Measurements from ENCODE around the gene CIRBP.
"Not testable (repeated sequence)": the region's sequence is repeated elsewhere in the genome, so short reads cannot be mapped to it uniquely, and the experiment has no call there.

CIRBP gene

DNA sequence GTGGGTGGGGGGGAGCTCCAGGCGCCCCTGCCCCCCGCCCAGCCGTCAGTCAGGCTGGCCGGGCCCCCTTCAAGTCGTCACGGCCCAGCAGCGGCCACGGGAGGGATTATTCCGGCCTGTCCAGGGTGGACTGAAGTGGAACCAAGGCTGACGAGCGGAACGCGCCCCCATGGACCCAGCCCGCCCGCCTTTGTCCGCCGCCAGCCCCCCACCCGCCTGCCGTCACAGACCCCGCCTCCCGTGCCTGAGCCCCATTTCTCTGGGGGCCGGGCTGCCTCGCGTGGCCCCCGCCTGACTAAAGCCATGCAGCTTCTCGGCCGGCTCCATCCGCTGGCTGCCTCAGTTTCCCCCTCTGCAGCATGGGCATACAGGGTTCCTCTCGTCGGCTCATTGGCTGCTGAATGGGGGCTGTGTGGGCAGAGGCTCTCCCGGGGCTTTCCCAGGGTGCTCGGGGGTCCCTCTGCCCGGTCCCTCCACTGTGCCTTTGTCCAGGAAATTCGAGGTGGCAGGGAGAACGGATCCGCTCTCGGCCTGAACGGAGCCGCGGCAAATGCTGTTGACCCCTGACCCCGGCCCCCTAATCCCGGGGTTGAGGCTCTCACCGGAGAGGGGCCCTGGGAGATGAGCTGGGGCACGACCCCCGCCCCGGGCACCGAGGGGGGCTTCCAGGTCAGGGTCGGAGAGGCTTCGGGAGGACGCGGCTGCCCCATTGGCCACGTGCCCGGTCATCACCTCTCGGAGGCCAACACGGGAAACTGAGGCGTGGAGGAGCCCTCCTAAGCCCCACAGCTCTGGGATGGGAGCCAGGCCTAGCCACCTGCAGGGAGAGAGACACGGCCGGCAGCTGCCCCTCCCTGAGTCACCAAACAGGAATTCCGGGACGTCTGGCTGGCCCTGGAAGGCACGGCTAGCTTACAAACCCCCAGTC is 43.9 kb downstream of the CIRBP start:
- DNase-seq (ENCODE audit: low spot score) = peak; percentile 65

DNA sequence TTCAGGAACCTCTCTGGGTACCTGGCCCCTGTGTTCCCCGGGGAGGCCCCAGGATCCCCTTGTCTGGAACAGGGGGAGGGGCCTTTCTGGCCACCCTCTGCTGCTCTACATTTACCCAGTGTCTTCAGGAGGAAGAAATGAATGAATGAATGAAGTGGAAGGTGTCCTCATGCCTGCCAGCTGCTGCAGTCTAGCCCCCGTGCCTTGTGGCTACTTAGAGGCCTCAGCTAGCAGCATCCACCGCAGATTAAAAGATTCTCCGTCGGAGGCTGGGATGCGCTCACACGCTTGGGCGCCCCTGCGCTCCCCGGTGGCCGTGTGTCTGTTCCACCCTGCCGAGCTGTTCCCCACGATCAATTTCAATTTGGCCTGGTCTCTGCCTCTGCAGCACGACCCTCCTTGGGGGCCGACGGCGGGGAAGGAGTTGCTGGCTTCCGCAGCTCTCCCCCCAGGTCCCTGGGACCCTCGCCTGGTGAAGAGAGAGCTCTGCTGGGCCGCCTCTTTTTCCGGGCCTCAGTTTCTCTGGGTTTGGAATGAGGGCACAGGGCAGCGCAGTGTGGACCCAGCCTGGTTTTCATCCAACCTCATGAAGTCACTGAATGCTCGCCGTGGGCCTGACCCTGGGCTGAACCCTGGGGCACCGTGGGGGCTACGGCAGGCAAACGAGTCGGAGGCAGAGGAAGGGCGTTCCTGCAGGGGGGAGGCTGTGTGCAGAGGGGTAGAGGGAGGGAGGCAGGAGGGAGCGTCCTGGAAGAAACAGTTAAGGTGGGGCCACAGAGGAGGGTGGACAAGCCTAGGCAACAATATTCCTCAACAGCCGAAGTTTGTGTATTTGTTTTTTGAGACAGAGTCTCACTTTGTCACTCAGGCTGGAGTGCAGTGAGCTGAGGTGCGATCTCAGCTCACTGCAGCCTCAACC is 44.8 kb downstream of the CIRBP start:
- DNase-seq (ENCODE audit: low spot score) = no peak

DNA sequence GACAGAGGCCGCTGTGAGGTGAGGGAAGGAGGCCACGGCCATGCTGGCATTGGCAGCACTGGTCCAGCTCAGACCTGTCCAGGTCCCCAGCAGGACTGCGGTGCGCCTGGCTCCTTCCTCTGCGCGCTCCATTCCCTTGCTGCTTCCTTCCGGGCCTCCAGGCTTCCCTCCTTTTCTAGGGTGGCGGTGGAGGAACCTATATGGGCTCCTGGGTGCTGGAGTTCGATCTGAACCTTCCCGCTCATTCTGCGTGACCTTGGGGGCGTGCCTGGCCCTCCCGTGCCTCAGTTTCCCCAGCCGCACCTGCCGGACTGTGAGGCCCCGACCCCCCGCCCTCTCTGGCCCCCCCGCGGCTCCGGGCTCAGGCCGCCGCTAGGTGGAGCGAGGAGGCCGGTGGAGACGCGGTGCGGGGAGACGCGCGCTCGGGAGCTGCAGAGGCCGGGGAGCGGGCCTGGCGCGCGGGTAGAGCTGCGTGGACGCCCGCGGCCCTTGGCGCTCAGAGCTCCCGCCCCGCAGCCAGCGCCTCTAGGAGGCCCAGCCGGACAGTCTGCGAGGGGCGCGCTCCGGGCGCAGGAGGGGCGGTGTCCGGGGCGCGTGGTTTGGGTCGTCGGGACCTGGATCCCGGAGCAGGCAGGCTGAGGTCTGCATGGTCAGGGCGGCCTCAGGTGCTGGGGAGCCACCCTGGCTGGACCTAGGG is 46.5 kb downstream of the CIRBP start:
- no peak for DNase-seq (ENCODE audit: low spot score)

DNA sequence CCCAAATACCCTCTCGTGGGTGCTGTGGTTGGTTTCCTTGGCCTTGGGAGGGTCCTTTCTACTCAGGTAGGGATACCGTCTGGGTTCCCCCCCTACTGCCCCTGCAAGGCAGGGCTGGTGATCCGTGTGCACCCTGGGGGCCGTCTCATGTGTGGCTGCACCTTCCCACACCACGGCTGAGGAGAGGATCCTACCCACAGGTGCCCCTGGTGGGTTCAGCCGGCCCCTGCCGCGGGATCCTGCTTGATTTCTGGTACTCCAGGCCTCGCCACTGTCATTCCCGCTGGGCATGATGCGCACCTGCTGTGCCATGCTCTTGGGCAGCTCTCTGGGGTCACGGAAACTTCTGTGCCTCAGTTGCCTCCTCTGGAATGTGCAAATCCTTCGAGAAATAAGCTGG is 47.3 kb downstream of the CIRBP start:
- DNase-seq (ENCODE audit: low spot score) = no peak

DNA sequence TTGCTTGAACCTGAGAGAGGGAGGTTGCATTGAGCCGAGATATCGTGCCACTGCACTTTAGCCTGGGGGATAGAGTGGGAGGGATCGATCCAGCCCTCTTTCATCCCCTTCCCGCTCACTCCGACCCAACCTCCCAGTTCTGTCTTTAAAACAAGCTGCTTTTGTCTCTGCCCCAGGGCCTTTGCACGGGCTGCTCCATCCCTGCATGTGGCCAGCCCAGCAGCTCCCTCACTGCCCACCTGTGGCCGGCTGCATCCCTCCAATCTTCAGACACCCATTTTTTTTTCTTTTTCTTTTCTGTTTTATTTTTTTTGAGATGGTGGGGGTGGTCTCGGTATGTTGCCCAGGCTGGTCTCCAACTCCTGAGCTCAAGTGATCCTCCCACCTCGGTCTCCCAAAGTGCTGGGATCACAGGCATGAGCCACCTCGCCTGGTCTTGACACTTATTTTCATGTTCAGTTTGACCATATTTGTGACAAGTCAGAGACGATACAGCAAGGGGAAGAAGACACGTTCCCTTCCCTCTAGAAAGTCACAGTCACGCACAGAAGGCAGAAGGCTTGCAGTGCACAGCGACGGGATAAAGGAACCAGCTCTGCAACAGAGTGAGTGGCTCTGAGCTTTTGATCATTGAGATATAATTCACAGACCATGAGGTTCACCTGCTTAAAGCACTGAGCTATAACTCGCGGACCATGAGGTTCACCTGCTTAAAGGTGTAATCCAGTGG is 48.3 kb downstream of the CIRBP start:
- no peak for DNase-seq (ENCODE audit: low spot score)

DNA sequence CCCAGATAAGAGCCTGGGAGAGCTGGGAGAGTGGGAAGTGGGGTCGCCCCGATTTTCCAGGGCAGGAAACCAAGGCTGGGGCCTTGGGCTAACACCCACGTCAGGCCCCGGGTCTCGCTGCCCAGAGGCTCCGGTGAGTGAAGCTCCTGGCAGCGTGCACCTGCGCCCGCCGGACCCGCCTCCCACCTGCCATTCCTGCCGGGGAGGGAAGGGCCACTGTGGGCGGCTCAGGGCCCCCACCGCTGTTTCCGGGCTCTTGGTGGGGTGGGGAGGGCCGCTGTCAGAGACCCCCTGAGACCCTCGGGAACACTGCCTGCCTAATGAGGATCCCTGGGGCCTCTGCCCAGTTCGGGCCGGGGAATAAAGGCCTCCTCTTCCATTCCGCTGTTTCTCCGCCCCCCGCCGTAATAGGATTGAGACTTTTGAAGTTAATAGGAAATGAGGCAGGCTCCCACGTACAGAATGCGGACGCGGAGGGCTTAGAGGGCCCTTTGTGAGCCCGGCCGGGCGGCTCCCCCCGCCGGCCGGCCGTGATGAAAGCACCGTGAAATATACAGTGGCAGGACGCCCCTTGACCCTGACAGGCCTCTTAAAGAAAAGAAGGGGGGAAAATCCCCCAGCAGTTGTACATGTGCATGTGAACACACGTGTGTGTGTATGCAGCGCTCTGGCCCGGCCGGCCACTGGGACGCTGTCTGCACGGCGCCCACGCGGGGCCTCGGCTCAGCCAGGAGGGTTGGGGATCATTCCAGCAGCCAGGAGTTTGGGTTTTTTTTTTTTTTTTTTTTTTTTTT is 49.7 kb downstream of the CIRBP start:
- no peak for DNase-seq (ENCODE audit: low spot score)

DNA sequence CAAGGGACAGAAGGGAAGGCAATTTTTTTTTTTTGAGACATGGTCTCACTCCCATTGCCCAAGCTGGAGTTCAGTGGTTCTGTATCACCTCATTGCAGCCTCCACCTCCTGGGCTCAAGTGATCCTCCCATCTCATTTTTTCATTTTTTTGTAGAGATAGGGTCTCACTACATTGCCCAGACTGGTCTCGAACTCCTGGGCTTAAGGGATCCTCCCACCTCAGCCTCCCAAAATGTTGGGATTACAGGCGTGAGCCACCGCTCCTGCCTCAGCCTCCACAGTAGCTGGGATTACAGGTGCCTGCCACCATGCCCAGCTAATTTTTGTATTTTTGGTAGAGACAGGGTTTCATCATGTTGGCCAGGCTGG is 51.1 kb downstream of the CIRBP start:
- DNase-seq (ENCODE audit: low spot score) = not testable (repeated sequence)

DNA sequence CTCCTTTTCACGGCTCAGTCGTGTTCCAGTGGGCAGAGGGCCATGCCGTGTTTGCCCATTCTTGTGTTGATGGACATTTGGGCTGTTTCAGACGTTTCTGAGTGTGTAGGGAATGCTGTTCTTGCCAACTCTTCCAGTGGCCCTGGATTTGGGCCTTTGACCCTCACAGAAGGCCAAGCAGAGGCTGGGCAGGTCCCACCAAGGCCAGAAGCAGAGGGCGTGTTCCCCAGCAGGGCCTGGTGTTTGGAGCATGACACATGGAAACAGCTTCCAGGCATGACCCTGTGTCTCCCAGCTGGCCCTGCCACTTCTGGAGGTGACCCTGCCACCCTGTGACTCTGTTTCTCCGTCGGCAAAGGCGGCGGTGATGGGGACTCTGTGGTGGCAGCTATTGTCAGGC is 52.4 kb downstream of the CIRBP start:
- DNase-seq (ENCODE audit: low spot score) = no peak

DNA sequence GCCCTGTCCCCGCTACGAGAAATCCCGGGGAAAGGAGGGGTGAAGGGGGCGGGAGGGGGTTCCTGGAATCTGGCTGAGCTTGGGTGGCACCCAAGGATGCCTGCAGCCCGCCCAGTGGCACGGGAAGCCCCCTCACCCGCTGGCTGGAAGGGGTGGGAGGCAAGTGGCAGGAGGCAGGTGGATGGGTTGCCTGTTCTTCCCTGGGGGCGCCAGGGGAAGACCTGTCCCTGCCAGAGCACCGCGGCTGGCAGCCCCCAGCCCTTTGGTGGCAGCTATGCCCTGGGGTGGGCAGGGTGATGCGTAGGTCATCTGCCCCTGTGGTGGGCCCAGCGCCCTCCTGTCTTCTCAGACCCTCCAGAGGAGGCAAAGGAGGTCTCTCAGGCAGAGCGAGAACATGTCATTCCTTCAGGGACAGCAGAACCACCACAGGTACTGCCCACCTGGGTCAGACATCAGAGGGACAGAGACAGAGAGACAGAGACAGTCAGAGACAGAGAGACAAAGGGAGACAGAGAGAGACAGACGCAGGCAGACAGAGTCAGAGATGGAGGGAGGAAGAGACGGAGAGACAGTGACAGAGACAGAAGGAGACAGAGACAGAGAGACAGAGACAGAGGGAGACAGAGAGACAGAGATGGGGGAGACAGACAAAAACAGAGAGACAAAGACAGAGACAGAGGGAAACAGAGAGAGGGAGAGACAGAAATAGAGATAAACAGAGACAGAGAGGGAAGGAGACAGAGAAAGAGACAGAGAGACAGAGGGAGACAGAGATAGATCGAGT is 53.3 kb downstream of the CIRBP start:
- no peak for DNase-seq (ENCODE audit: low spot score)

DNA sequence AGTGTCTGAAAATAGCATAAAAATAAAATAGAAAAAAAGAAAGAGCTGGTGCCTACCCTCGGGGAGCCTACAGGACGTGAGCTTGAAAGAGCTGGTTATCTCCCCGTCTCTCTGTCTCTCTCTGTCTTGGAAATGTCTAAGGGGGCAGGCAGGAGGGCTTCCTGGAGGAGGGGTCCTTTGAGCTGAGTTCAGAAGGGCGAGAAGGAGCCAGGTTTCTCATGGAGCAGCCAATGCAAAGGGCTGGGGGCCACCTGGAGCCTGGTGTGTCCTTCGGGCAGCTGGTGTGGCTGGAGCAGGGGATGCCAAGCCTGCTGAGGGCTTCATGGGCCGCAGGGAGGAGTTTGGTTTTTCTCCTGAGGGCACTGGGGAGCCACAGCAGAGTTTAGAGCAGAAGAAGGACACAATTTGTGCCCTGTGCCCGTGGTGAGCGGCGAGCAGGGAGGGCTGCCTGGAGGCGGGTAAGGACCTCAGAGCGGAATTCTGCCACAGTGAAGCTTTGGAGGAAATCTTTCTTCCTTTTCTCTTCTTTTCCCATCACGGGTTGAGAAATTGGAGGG is 55.2 kb downstream of the CIRBP start:
- no peak for DNase-seq (ENCODE audit: low spot score)
